Caco-2 (cell line): ENCODE measurements around the gene JDP2. TPM values are rescaled to one million over a fixed set of nuclear protein-coding genes. Genes with fewer than 3 reads are reported as not detected.

ENCODE experiments used
- BruUV-seq: library from RNA; stranded (reverse); fragments of 400-500 nt; replicated peaks from 2 replicates; lab custom pipeline; 2021; lab: Mats Ljungman, UMichigan
- CTCF ChIA-PET: fragments of 300-600 bp; sonication (Branson Sonifier 250); formaldehyde crosslinking; loops from one replicate; lab custom pipeline; 2022; ENCODE audit warnings: antibody characterized with exemption; lab: Charles Lee
- POLR2A ChIA-PET: fragments of 300-600 bp; sonication (Branson Sonifier 250); formaldehyde crosslinking; loops from one replicate; lab custom pipeline; 2022; ENCODE audit warnings: antibody characterized with exemption; lab: Charles Lee
- DNase-seq, 2 experiments: peaks; one replicate each; pipeline versions ENCODE4 v3.0.0 to v3.0.0-alpha.2; 2020 to 2022
- H3K27me3 ChIP-seq: replicated peaks from 2 replicates; pipeline ENCODE4 v1.6.0; 2011; ENCODE audit warnings: low read length; ENCODE audit not compliant: control insufficient read depth, insufficient read depth
- H3K36me3 ChIP-seq: 2 replicates; pipeline ENCODE4 v1.5.1; 2011; ENCODE audit warnings: low read length; ENCODE audit not compliant: control insufficient read depth, insufficient read depth
- H3K4me1 ChIP-seq: fragments of 250-450 bp; sonication (Bioruptor Pico); 2 replicates; pipeline ENCODE4 v1.5.1; 2020; ENCODE audit warnings: mild to moderate bottlenecking
- H3K4me3 ChIP-seq: 2 replicates; pipeline ENCODE4 v1.5.1; 2011; ENCODE audit warnings: low read depth, mild to moderate bottlenecking, control low read depth, low read length
- H3K9me3 ChIP-seq: fragments of 250-450 bp; sonication (Bioruptor Pico); 2 replicates; pipeline ENCODE4 v1.5.1; 2020; ENCODE audit warnings: mild to moderate bottlenecking, moderate library complexity
- H3K27ac Mint-ChIP-seq: one replicate; pipeline ENCODE4 v1.8.0; 2022; ENCODE audit warnings: mixed read lengths; ENCODE audit not compliant: unreplicated experiment
- H3K27me3 Mint-ChIP-seq: one replicate; pipeline ENCODE4 v1.8.0; 2022; ENCODE audit warnings: mixed read lengths; ENCODE audit not compliant: insufficient read depth, unreplicated experiment
- H3K36me3 Mint-ChIP-seq: one replicate; pipeline ENCODE4 v1.8.0; 2022; ENCODE audit warnings: mild to moderate bottlenecking, mixed read lengths; ENCODE audit not compliant: insufficient read depth, unreplicated experiment
- H3K4me1 Mint-ChIP-seq: one replicate; pipeline ENCODE4 v1.8.0; 2022; ENCODE audit warnings: low read depth, mixed read lengths; ENCODE audit not compliant: unreplicated experiment
- H3K4me3 Mint-ChIP-seq: one replicate; pipeline ENCODE4 v1.8.0; 2022; ENCODE audit warnings: mild to moderate bottlenecking, moderate library complexity, mixed read lengths; ENCODE audit not compliant: unreplicated experiment
- H3K9me3 Mint-ChIP-seq: one replicate; pipeline ENCODE4 v1.8.0; 2022; ENCODE audit warnings: mixed read lengths; ENCODE audit not compliant: unreplicated experiment
- intact Hi-C: fragments of 100-400 bp; cut with micrococcal nuclease; formaldehyde crosslinking; loops from one replicate; pipeline ENCODE4 v1.10.0; 2022; ENCODE audit not compliant: unreplicated experiment
- total RNA-seq: library from RNA; stranded (reverse); gene quantifications from 2 replicates; pipeline ENCODE4 v1.2.3, GENCODE V29; 2022
- TF ChIP-seq, protein P1 (sequence below), 2 experiments: fragments of 200-600 bp in 1 of 2; IDR thresholded peaks; 1 replicate in 1 of 2; 2 replicates in 1 of 2; pipeline versions ENCODE4 v1.5.1 to v1.8.0; 2011 to 2022; ENCODE audit warnings: antibody characterized with exemption in 1 of 2, control low read depth in 1 of 2, inconsistent platforms in 1 of 2, low read depth in 1 of 2, low read length in 1 of 2, mild to moderate bottlenecking in 1 of 2, moderate library complexity in 1 of 2; ENCODE audit not compliant: insufficient read depth in 1 of 2, severe bottlenecking in 1 of 2, unreplicated experiment in 1 of 2

Gene JDP2
- total RNA-seq, 1 experiment from 2014 or later, result 95.7 TPM

DNA sequence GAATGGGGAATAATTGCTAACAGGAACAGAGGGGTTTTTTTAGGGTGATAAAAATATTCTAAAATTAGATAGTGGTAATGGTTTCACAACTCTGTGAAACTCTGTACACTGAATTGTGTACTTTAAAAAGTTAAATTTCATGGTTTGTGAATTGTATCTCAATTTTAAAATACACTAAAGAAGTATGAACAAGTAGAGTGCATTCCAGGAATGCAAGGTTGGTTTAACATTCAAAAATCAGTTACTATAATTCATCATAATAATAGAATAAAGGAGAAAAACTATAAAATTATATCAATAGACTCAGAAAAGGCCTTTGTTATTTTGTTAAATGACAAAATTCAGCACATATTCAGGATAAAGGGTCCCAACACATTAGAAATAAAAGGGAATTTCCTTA lies 83.4 kb downstream of the JDP2 start:
- H3K4me1 ChIP-seq, result no peaks in the 10 kb centered on the region
- H3K4me3 ChIP-seq, result no peak overlapping the region
- no TSS peak for BruUV-seq
- intact Hi-C loops, result no loop called here
- DNase-seq, result no peak
- ChIA-PET POLR2A (no interaction called here), CTCF (no interaction called here)
- no peaks in the 10 kb centered on the region for H3K27me3 ChIP-seq
- Mint-ChIP-seq H3K9me3 (peaks cover 48% of the 10 kb centered on the region), H3K27ac (no peak overlapping the region), H3K4me1 (no peaks in the 10 kb centered on the region), H3K27me3 (no peaks in the 10 kb centered on the region), H3K36me3 (no peaks in the 10 kb centered on the region), H3K4me3 (no peak overlapping the region)
- H3K36me3 ChIP-seq, result no peaks in the 10 kb centered on the region
- peaks cover 7% of the 10 kb centered on the region; the same call in 1 of the 2 replicates for H3K9me3 ChIP-seq
- TF ChIP-seq, protein P1, sequence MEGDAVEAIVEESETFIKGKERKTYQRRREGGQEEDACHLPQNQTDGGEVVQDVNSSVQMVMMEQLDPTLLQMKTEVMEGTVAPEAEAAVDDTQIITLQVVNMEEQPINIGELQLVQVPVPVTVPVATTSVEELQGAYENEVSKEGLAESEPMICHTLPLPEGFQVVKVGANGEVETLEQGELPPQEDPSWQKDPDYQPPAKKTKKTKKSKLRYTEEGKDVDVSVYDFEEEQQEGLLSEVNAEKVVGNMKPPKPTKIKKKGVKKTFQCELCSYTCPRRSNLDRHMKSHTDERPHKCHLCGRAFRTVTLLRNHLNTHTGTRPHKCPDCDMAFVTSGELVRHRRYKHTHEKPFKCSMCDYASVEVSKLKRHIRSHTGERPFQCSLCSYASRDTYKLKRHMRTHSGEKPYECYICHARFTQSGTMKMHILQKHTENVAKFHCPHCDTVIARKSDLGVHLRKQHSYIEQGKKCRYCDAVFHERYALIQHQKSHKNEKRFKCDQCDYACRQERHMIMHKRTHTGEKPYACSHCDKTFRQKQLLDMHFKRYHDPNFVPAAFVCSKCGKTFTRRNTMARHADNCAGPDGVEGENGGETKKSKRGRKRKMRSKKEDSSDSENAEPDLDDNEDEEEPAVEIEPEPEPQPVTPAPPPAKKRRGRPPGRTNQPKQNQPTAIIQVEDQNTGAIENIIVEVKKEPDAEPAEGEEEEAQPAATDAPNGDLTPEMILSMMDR (IDR thresholded peaks at IDR 0.05; ENCODE audit: insufficient read depth in 1 of 2, low read depth in 1 of 2, low read length in 1 of 2, severe bottlenecking in 1 of 2, unreplicated experiment in 1 of 2), result no peak

DNA sequence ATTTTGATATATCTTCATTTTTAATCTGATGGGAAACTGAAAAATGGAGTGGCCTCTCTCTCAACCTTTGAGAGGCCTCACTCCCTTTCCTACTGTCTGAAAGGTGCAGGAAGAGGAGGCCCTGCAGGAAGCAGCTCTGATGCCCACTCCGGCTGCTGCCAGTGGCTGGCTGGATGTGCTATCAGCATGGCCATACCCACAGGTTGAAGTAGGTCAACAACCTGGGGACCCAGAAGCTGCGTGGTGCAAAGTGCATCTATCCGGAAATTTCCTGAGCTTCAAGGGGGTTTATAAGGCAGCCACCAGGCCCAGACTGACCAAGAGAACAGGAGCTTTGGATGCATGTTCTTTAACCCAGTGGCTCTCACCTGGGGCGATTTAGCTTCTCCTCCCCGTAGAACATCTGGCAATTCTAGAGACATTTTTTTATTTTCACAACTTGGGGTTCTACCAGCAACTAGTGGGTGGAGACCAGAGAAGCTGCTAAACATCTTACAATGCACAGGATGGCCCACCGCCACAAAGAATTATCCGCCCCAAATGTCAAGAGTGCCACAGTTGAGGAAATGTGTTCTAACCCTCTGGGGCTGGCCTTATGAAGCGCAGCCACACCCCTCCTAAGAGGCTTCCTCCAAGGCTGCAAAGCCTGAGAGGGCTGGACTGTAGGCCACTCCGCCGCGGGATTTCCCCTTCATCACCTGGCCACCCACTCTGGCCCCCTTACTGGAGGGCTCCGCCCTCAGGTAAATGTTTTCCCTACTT lies 86.3 kb downstream of the JDP2 start:
- H3K4me3 Mint-ChIP-seq, result no peak overlapping the region
- no peaks in the 10 kb centered on the region for H3K27me3 Mint-ChIP-seq
- no peaks in the 10 kb centered on the region for H3K9me3 ChIP-seq
- ChIA-PET POLR2A (no interaction called here), CTCF (interaction anchor here (1.4 kb wide), 1 partner anchor 47 kb away, joined by 3 read pairs; no protein-coding TSS in a partner anchor)
- no peaks in the 10 kb centered on the region for H3K4me1 Mint-ChIP-seq
- DNase-seq, result no peak
- TF ChIP-seq, protein P1 (IDR thresholded peaks at IDR 0.05; ENCODE audit: insufficient read depth in 1 of 2, low read depth in 1 of 2, low read length in 1 of 2, severe bottlenecking in 1 of 2, unreplicated experiment in 1 of 2), result no peak
- no peaks in the 10 kb centered on the region for H3K27me3 ChIP-seq
- no peaks in the 10 kb centered on the region for H3K36me3 Mint-ChIP-seq
- peaks cover 29% of the 10 kb centered on the region for H3K9me3 Mint-ChIP-seq
- no TSS peak for BruUV-seq
- H3K36me3 ChIP-seq, result no peaks in the 10 kb centered on the region
- intact Hi-C loops, result no loop called here
- H3K27ac Mint-ChIP-seq, result no peak overlapping the region
- H3K4me1 ChIP-seq, result no peaks in the 10 kb centered on the region
- no peak overlapping the region for H3K4me3 ChIP-seq

DNA sequence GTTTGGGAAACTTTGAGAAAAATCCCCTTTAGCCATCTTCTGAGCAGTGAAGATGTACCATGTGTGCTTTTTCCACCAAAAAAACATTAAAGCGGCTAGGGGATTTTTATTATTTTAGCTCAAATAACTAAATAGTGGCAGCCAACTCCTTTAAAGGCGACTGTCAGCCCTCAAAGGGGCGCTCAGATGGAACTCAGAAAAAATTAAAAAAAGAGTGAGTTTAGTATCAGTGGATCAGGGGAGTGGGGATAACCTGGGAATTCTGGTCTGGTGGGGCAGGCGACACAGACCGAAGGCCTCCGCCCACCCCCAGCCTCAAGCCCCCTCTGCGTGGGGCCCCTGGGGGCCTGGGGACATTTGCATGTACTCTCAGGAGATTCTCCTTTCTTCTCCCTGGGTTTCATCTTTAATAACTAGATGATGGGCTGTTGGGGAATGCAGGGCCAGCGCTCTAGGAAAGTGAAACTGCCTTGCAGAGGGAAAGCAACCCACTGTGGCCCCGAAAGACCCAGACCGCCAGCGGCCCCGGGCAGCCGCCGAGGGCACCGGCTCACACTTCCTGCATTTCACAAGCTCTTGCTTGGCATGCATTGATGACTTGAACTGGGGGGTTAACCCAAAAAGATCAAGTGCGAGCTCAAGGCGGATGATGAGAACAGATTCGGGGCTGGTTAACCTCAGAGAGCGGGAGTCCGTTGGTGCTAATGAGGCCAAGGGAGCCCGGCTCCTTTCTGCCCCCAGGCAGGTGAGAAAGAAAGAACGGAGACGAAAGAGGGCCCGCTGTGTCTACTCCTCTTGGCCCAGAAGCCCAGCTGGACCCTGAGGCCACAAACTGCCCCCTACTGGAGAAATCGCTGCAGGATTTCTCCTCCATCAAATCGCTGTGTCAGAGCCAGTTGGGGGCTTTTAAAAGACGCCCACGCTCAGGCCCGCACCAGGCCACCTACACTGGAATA lies 87.1 kb downstream of the JDP2 start:
- no peak for DNase-seq
- Mint-ChIP-seq H3K4me3 (no peak overlapping the region), H3K36me3 (no peaks in the 10 kb centered on the region), H3K27ac (no peak overlapping the region), H3K4me1 (no peaks in the 10 kb centered on the region), H3K27me3 (no peaks in the 10 kb centered on the region), H3K9me3 (peaks cover 23% of the 10 kb centered on the region)
- intact Hi-C loops, result no loop called here
- Histone ChIP-seq H3K27me3 (no peaks in the 10 kb centered on the region), H3K9me3 (no peaks in the 10 kb centered on the region), H3K36me3 (no peaks in the 10 kb centered on the region), H3K4me3 (no peak overlapping the region), H3K4me1 (peaks cover 6% of the 10 kb centered on the region; the same call in 1 of the 2 replicates)
- POLR2A ChIA-PET, result no interaction called here
- CTCF ChIA-PET, result interaction anchor here (0.6 kb wide), 1 partner anchor 46 kb away, joined by 3 read pairs; no protein-coding TSS in a partner anchor
- TF ChIP-seq, protein P1 (IDR thresholded peaks at IDR 0.05; ENCODE audit: insufficient read depth in 1 of 2, low read depth in 1 of 2, low read length in 1 of 2, severe bottlenecking in 1 of 2, unreplicated experiment in 1 of 2), result no peak
- no TSS peak for BruUV-seq
